ENCODE data around the gene APLN. TPM values are rescaled to one million over a fixed set of nuclear protein-coding genes. Genes with fewer than 3 reads are reported as not detected.
A peak's percentile ranks its signal among the peaks of the same experiment; 100 is the strongest.

The APLN gene
- total RNA-seq, 3 donors from 2014 or later (not counting 1 experiment from before 2014, with no cell fraction given) = 0.07 TPM; not detected in 2

DNA sequence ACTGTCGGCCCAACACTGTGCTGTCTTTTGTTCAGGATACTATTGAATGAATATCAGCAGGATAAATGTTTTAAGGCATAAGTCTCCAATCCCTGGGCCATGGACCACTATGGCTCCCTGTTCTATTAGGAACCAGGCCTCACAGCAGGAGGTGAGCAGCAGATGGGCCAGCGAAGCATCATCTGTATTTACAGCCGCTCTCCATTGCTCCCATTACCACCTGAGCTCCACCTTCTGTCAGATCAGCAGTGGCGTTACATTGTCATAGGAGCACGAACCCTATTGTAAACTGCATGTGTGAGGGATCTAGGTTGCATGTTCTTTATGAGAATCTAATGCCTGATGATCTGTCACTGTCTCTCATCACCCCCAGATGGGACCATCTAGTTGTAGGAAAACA lies 3.7 kb upstream of the APLN start:
- peaks cover 12% of the 10 kb centered on the region for H3K27me3 ChIP-seq (ENCODE audit: control insufficient read depth, insufficient read depth, low read length)
- Mint-ChIP-seq H3K27me3 (ENCODE audit: low read depth in 2 of 2) (peaks cover 11 to 15% of the 10 kb centered on the region in 2 donors), H3K4me1 (peaks cover 7 to 12% of the 10 kb centered on the region in 2 donors), H3K27ac (no peak overlapping the region), H3K4me3 (no peak overlapping the region), H3K36me3 (no peaks in the 10 kb centered on the region), H3K9me3 (no peaks in the 10 kb centered on the region)
- TF ChIP-seq, protein P1, sequence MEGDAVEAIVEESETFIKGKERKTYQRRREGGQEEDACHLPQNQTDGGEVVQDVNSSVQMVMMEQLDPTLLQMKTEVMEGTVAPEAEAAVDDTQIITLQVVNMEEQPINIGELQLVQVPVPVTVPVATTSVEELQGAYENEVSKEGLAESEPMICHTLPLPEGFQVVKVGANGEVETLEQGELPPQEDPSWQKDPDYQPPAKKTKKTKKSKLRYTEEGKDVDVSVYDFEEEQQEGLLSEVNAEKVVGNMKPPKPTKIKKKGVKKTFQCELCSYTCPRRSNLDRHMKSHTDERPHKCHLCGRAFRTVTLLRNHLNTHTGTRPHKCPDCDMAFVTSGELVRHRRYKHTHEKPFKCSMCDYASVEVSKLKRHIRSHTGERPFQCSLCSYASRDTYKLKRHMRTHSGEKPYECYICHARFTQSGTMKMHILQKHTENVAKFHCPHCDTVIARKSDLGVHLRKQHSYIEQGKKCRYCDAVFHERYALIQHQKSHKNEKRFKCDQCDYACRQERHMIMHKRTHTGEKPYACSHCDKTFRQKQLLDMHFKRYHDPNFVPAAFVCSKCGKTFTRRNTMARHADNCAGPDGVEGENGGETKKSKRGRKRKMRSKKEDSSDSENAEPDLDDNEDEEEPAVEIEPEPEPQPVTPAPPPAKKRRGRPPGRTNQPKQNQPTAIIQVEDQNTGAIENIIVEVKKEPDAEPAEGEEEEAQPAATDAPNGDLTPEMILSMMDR (IDR thresholded peaks at IDR 0.05) = no peak
- peaks cover 14% of the 10 kb centered on the region for H3K4me1 ChIP-seq (ENCODE audit: control insufficient read depth, insufficient read depth, low read length)
- H3K4me3 ChIP-seq (ENCODE audit: low read length) = no peak overlapping the region
- DNase-seq (no peak), ATAC-seq (no peak)
- no peaks in the 10 kb centered on the region for H3K36me3 ChIP-seq (ENCODE audit: control insufficient read depth, insufficient read depth, low read length)
- intact Hi-C loops (cut with micrococcal nuclease) = no loop called here
- WGBS (ENCODE audit: insufficient coverage) = 89% methylated on average over 3 of the region's 5 CpGs
- H3K27ac ChIP-seq (ENCODE audit: low read length) = no peak overlapping the region
- H3K9me3 ChIP-seq (ENCODE audit: control insufficient read depth, insufficient read depth, low read length) = no peaks in the 10 kb centered on the region

DNA sequence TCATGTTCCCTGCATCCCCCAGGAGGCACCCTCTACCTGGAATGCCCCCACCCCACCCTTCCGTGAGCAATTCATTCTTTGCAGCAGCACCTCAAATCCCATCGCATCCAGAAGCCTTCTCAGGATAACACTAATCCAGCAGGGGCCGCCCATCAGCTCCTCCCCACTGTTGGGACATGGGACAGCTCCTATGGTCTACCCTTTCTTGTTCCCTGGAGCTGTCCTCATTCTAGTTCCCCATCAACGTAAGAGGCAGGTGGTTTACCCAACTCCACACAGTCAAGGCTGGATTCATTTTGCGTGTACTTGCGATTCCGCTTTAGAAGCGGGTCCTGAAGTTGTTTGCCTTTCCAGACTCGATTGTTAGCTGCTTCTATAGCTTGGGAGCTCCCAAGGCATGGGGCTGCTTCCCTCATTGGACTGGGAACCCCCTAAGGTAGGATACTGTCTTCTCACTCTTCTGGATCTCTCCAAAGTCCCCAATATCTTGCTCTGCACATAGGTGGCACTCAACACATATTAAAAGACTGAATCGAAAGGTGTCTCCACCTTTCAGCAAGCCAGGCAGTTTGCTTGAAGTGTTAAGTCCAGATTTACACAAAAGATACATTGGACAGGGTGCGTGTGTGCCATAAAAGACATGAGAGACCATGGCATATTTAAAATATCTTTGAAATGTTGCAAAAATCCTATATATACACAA lies 942 bp upstream of the APLN start:
- Mint-ChIP-seq H3K9me3 (no peaks in the 10 kb centered on the region), H3K36me3 (no peaks in the 10 kb centered on the region), H3K4me1 (peaks cover 6 to 7% of the 10 kb centered on the region in 2 donors), H3K4me3 (peak overlapping the region; percentile 69), H3K27me3 (ENCODE audit: low read depth in 2 of 2) (peaks cover 17 to 26% of the 10 kb centered on the region in 2 donors), H3K27ac (no peak overlapping the region)
- no peaks in the 10 kb centered on the region for H3K9me3 ChIP-seq (ENCODE audit: control insufficient read depth, insufficient read depth, low read length)
- no peak overlapping the region for H3K27ac ChIP-seq (ENCODE audit: low read length)
- WGBS (ENCODE audit: insufficient coverage) = 35% methylated on average over 10 of the region's 11 CpGs
- H3K4me1 ChIP-seq (ENCODE audit: control insufficient read depth, insufficient read depth, low read length) = peaks cover 15% of the 10 kb centered on the region
- no peak overlapping the region for H3K4me3 ChIP-seq (ENCODE audit: low read length)
- TF ChIP-seq, protein P1 (IDR thresholded peaks at IDR 0.05) = no peak
- peak in 1 of 2 donors; percentile 52 for DNase-seq
- peaks cover 17% of the 10 kb centered on the region for H3K27me3 ChIP-seq (ENCODE audit: control insufficient read depth, insufficient read depth, low read length)
- intact Hi-C loops (cut with micrococcal nuclease) = no loop called here
- no peak for ATAC-seq
- H3K36me3 ChIP-seq (ENCODE audit: control insufficient read depth, insufficient read depth, low read length) = no peaks in the 10 kb centered on the region

DNA sequence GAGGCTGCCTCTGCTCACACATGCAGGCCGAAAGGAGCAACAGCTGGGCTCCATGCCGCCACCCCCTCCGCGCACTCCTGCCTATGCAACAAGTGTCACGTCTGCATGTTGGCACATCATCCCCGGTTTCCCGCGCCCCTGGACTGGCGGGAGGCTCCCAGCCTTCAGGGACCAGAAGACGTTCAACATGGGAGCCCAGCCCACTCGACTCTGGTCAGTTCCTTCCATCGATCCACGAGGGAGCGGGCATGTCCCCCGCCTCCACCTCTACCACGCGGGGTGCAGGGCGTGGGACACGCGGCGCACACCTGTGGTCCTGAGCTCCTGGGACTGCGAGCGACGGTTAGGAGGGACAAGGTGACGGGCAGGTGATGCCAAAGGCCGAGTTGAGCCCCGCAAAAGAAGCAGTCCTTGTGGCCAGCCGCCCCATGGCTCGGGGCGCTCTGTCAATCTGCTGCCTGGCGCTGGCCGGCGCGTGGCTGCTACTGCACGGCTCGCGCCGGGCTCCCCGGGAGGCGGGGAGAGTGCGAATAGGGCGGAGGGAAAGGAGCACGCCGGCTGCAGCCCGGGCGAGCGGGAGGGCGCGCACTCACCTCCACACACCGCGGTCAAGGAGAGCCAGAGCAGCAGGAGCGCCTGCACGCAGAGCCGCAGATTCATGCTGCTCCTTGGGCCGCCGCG lies 645 bp downstream of the APLN start:
- DNase-seq (peak in 1 of 2 donors; percentile 28), ATAC-seq (peak; percentile 56 to 70 (median 62))
- no peaks in the 10 kb centered on the region for H3K36me3 ChIP-seq (ENCODE audit: control insufficient read depth, insufficient read depth, low read length)
- peak overlapping the region; percentile 12 for H3K4me3 ChIP-seq (ENCODE audit: low read length)
- Mint-ChIP-seq H3K27me3 (ENCODE audit: low read depth in 2 of 2) (peaks cover 17 to 35% of the 10 kb centered on the region in 2 donors), H3K9me3 (no peaks in the 10 kb centered on the region), H3K27ac (no peak overlapping the region), H3K4me1 (peaks cover 6 to 7% of the 10 kb centered on the region in 2 donors), H3K4me3 (peak overlapping the region; percentile 74), H3K36me3 (no peaks in the 10 kb centered on the region)
- TF ChIP-seq, protein P1 (IDR thresholded peaks at IDR 0.05) = no peak
- H3K9me3 ChIP-seq (ENCODE audit: control insufficient read depth, insufficient read depth, low read length) = no peaks in the 10 kb centered on the region
- H3K4me1 ChIP-seq (ENCODE audit: control insufficient read depth, insufficient read depth, low read length) = peaks cover 15% of the 10 kb centered on the region
- WGBS (ENCODE audit: insufficient coverage) = 3% methylated on average over 57 of the region's 57 CpGs
- peaks cover 17% of the 10 kb centered on the region for H3K27me3 ChIP-seq (ENCODE audit: control insufficient read depth, insufficient read depth, low read length)
- intact Hi-C loops (cut with micrococcal nuclease) = no loop called here
- no peak overlapping the region for H3K27ac ChIP-seq (ENCODE audit: low read length)

Data from natural killer cell (primary cell).